NCI-H2107 treated with DMSO at 0.1 percent for 48 hours (cell line): Measurements from ENCODE around the gene TUT4.
A peak's percentile ranks its signal among the peaks of the same experiment; 100 is the strongest.

Source experiments
- DNase-seq: peaks from one replicate; lab custom pipeline; 2025; ENCODE audit not compliant: unreplicated experiment; lab: John Stamatoyannopoulos, UW

The TUT4 gene

DNA sequence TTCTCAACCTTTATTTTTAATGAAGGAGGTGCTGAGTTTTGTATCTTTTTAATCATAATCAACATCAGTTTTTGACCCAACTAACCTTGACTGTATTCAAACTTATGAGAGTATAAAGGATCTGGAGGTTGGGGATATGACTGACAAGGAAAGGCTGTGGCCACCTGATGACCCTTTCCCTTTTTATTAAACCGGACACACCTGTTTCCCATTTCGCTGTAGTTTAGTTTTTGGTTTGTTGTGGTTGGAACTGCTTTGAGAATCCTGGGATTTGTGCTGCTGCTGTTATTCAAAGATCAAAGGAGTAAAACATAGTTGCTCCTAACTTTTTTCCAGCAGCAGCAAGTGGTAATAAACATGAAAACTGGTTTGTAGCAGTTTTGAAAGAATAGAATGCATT is 136.1 kb downstream of the TUT4 start:
- DNase-seq = no peak

DNA sequence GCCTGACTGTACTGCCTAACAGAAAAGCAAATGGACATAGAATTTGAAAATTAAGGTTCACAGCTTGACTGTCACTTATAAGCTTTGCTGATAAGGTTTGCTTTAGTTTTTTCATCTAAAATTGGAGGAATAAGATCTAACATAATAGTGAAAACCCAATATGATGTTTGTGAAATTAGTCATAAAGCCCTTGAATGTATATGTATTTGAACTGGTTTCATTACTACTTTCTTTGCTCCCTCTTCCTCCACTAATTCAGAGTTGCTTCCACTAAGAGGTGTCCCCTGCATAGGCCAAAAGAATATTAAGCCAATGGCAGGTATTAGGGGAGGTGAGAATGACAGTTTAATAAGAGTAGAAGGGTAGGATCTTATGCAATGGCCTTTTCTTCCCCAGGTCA is 137.9 kb downstream of the TUT4 start:
- DNase-seq = no peak

DNA sequence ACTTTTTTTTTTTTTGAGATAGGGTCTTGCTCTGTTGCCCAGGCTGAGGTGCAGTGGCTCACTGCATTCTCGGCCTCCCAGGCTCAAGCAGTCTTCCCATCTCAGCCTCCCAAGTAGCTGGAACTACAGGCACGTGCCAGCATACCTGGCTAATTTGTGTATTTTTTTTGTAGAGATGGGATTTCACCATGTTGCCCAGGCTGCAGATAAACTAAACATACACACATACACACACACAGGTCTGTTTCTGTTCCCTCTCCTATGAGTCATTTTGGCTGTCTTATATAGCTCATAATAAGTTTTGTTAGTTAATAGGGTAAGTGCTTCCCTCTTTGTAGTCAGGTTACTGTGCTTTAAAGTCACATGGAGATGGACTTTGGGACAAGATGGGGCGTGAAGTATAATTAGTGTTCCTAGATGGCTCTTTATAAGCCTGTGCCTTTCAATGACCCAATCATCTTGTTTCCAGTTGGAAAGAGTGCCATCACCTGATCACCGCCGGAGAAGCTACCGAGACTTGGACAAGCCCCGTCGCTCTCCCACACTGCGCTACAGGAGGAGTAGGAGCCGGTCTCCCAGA is 139.4 kb downstream of the TUT4 start:
- DNase-seq = no peak

DNA sequence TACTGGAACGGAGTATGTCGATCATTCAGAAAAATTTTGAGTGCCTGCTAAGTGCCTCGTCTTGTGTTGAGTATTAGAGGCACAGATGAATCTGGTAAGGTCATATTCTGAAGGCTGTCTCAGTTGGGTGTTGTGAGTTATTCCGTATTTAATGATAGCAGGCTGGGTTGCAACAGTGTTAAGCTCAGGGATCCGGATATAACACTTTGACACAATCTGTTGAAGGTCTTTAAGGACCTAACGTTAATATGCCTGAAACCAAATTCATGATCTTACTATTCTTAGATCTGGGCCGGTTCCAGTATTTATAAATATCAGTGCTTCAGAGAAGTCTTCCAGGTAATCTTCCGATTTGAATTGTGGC is 147.9 kb downstream of the TUT4 start:
- no peak for DNase-seq

DNA sequence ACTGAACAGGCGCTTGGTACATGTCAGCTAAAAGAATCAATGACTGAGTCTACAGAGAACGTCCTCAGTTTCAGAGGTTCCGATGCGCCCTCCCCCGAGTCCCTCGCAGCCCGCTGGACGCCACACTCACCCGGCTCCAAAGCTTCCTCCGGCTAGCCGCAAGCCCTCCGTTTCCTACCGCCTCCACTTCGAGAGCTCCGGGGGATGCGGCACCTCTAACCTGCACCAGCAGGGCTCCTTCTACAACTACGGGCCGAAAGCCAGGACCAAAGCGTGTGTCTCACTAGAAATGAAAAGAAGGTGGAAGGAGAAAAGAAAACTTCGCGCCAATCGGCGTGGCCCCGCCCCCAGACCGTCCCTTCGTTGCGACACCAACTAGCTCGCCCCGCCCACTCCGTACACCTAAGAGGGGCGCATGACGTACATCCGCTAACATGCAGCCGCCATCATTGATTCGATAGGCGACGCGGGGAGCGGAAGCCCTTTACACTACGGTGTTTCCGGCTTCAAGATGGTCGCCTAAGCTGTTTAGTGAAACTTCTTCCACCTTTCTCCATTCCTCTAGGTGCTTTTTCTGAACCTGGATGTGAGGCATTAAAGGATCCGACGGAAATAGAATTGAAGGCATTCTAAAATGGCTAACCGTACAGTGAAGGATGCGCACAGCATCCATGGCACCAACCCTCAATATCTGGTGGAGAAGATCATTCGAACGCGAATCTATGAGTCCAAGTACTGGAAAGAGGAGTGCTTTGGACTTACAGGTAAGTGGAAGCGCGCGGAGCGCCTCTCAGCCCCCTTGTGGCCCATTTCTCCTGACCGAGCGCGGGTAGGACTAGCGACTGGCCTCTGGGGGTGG is 148.5 kb downstream of the TUT4 start, which contains the start of the genes ORC1 and PRPF38A:
Gene ORC1 (minus strand): TSS at position 308 of the 859 bp plus-strand sequence. CDS start 2,200 bp downstream, outside the sequence.
Gene PRPF38A (plus strand): TSS at position 487 of the 859 bp plus-strand sequence. CDS start 148 bp downstream, at position 635.
- peak; percentile 96 for DNase-seq

DNA sequence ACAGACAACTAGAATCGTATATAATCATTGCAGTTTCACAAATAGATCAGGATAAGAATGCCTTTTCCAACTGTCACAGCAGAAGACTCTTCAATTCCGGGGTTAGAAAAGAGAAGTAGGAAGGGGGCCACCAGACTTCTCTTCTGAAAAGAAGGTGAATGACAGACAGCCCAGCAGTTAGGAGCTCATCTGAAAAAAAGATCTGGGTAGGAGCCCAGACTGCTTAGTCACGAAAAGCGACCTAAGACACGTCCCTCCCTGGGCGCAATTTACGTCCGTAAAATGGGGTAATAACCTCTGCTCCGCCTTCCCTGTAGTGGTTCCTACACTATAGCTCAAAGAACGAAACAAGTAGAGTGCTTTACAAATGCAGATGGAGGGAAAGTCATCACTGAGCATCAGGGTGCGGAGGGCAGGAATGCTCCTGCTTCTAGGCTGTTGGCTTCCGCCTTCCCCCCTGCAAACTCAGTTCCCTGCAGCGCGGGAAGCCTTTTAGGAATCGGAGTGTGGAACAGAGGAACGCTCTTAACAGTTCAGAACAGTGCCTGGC is 149.3 kb downstream of the TUT4 start:
- no peak for DNase-seq

DNA sequence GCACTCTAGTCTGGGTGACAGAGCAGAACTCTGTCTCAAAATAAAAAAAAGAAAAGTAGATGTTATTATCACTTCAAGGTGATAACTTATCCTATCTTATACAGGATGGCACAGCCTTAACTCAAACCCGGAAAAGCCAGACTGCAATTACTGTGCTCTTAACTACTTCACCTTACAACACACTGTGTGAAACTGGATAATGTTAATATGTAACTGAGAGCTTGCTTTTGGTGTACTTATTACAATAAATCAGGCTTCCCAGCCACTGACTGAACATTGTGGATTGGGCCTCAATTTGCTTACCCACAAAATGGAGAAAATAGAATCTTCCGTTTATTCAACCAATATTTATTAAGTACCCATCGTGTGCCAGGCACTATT is 150.0 kb downstream of the TUT4 start:
- DNase-seq = peak; percentile 36

DNA sequence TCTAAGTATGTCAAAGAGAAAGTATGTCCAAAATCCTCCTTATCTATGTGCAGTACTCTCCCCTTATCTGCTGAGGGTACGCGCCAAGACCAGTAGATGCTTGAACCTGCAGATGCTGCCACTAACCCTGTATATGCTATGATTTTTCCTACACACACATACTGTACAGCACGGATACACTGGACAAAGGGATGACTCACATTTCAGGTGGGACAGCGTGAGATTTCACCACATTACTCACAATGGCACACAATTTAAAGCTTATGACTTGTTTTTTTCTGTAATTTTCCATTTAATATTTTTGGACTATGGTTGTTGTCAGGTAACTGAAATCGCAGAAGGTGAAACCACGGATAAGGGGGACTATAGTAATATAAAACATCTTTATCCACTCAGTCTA is 152.8 kb downstream of the TUT4 start:
- DNase-seq = no peak

DNA sequence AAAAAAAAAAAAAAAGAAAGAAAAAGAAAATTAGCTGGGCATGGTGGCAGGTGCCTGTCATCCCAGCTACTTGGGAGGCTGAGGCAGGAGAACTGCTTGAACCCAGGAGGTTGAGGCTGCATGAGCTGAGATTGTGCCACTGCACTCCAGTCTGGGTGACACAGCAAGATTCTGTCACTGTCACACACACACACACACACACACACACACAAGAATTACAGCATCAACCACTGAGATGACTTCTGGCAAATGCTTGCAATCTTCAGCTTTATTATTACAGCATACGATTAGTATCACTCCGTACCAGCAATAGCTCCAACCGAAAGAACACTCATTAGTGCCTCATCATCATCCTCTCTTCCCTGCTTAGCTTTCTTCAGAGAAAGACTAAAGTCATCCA is 153.3 kb downstream of the TUT4 start:
- DNase-seq = no peak

DNA sequence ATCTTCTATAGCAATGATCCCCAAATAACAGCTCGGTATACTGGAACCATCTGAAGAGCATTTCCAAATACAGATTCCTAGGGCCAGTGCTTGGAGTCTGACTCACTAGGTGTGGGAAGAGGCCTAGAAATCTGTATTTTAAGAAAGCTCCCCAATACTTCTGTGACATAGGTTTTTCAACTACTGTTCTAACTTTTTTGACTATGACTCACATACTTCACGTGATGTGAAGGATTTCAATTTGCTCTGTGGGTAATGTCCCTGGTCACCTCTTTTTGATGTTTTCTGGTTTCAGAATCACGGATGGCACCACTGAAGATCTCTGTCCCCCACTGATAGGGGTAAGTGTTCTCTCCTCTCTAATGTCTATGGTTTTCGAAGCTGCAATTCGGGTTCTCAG is 159.7 kb downstream of the TUT4 start:
- no peak for DNase-seq

DNA sequence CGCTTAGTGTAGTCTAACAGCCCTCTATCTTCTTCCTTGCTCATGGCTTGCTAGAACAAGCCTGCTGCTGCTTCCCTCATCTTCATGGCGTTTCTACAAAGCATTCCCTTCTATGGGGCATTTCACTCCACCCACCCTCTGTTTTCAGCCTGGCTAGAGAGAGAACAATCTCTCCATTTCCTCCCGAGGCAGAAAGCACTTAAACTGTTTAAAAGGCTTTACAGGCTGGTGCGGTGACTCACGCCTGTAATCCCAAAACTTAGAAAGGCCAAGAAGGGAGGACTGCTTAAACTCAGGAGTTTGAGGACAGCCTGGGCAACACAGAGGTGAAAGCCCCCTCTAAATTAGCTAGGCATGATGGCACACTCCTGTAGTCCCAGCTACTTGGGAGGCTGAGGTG is 166.4 kb downstream of the TUT4 start:
- DNase-seq = no peak

DNA sequence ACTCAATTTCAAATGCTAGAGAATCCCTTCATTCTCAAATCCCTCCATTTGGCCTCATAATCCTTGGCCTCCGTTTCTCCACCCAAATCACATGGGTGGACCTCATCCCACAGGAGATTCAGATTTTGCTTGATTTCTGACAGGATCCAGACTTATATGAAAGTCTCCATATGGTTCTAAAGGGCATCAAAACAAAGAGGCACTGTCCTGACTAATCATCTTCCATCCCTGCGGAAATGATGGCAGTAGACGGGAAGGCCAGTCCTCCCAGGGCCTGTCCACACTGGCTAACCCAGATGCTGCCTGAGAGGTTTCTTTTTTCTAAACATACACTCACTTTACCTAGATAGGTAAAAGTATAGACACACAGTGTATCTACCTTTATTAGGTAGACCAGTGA is 167.5 kb downstream of the TUT4 start:
- no peak for DNase-seq
